ES-I3 (cell line): ENCODE measurements around the gene NADK2.

Experiments
- H3K36me3 ChIP-seq: 2 replicates; pipeline ENCODE4 v1.6.1; 2013; ENCODE audit warnings: mild to moderate bottlenecking, low read length, control low read depth, moderate library complexity; ENCODE audit not compliant: insufficient read depth
- H3K4me1 ChIP-seq: 2 replicates; pipeline ENCODE4 v1.6.1; 2013; ENCODE audit warnings: mild to moderate bottlenecking, control low read depth, low read length; ENCODE audit not compliant: insufficient read depth
- H3K9ac ChIP-seq: 2 replicates; pipeline ENCODE4 v1.6.1; 2013; ENCODE audit warnings: low read depth, mild to moderate bottlenecking, low read length, moderate library complexity
- H3K9me3 ChIP-seq: 2 replicates; pipeline ENCODE4 v1.6.1; 2013; ENCODE audit warnings: mild to moderate bottlenecking, low read length, moderate library complexity; ENCODE audit not compliant: control insufficient read depth, insufficient read depth

Gene NADK2

GRCh38 chr5:36174119-36174518 lies 67.6 kb downstream of the NADK2 start:
- Histone ChIP-seq H3K9ac (no peak overlapping the region), H3K9me3 (no peaks in the 10 kb centered on the region), H3K36me3 (peaks cover 17% of the 10 kb centered on the region), H3K4me1 (no peaks in the 10 kb centered on the region)

- Histone ChIP-seq H3K9me3 (no peaks in the 10 kb centered on the region), H3K36me3 (peaks cover 17% of the 10 kb centered on the region), H3K9ac (no peak overlapping the region), H3K4me1 (no peaks in the 10 kb centered on the region)
Observed at GRCh38 chr5:36173426-36173825, 68.3 kb downstream of the NADK2 start.

GRCh38 chr5:36172599-36172998 lies 69.1 kb downstream of the NADK2 start:
- Histone ChIP-seq H3K9me3 (no peaks in the 10 kb centered on the region), H3K9ac (no peak overlapping the region), H3K36me3 (peaks cover 13% of the 10 kb centered on the region), H3K4me1 (no peaks in the 10 kb centered on the region)

- H3K9ac ChIP-seq: no peak overlapping the region
- no peaks in the 10 kb centered on the region for H3K4me1 ChIP-seq
- no peaks in the 10 kb centered on the region for H3K9me3 ChIP-seq
- peaks cover 16% of the 10 kb centered on the region for H3K36me3 ChIP-seq
Observed at GRCh38 chr5:36170832-36171424, 70.8 kb downstream of the NADK2 start.

- Histone ChIP-seq H3K9me3 (no peaks in the 10 kb centered on the region), H3K4me1 (no peaks in the 10 kb centered on the region), H3K36me3 (peaks cover 11% of the 10 kb centered on the region), H3K9ac (no peak overlapping the region)
Observed at GRCh38 chr5:36168737-36169136, 73.0 kb downstream of the NADK2 start.

- Histone ChIP-seq H3K4me1 (no peaks in the 10 kb centered on the region; the same call in 1 of the 2 replicates), H3K9ac (no peak overlapping the region), H3K9me3 (no peaks in the 10 kb centered on the region), H3K36me3 (peaks cover 12% of the 10 kb centered on the region)
Observed at GRCh38 chr5:36164461-36164860, 77.3 kb downstream of the NADK2 start.

GRCh38 chr5:36162810-36163486 lies 78.8 kb downstream of the NADK2 start:
- Histone ChIP-seq H3K36me3 (peaks cover 16% of the 10 kb centered on the region), H3K9ac (no peak overlapping the region), H3K9me3 (no peaks in the 10 kb centered on the region), H3K4me1 (no peaks in the 10 kb centered on the region; the same call in 1 of the 2 replicates)

- Histone ChIP-seq H3K9ac (no peak overlapping the region), H3K9me3 (no peaks in the 10 kb centered on the region), H3K4me1 (no peaks in the 10 kb centered on the region; the same call in 1 of the 2 replicates), H3K36me3 (peaks cover 22% of the 10 kb centered on the region)
Observed at GRCh38 chr5:36161361-36161760, 80.4 kb downstream of the NADK2 start.

- Histone ChIP-seq H3K4me1 (no peaks in the 10 kb centered on the region; the same call in 1 of the 2 replicates), H3K36me3 (peaks cover 24% of the 10 kb centered on the region), H3K9me3 (no peaks in the 10 kb centered on the region), H3K9ac (no peak overlapping the region)
Observed at GRCh38 chr5:36160617-36161016, 81.1 kb downstream of the NADK2 start.

GRCh38 chr5:36158144-36158543 lies 83.6 kb downstream of the NADK2 start:
- no peak overlapping the region for H3K9ac ChIP-seq
- no peaks in the 10 kb centered on the region for H3K9me3 ChIP-seq
- no peaks in the 10 kb centered on the region; the same call in 1 of the 2 replicates for H3K4me1 ChIP-seq
- peaks cover 20% of the 10 kb centered on the region for H3K36me3 ChIP-seq

GRCh38 chr5:36156619-36157018 lies 85.1 kb downstream of the NADK2 start:
- no peaks in the 10 kb centered on the region for H3K4me1 ChIP-seq
- no peaks in the 10 kb centered on the region for H3K9me3 ChIP-seq
- no peak overlapping the region for H3K9ac ChIP-seq
- H3K36me3 ChIP-seq: peaks cover 20% of the 10 kb centered on the region

- H3K36me3 ChIP-seq: peaks cover 20% of the 10 kb centered on the region
- H3K9me3 ChIP-seq: no peaks in the 10 kb centered on the region
- H3K4me1 ChIP-seq: no peaks in the 10 kb centered on the region
Observed at GRCh38 chr5:36156121-36156601, 85.6 kb downstream of the NADK2 start.

GRCh38 chr5:36155291-36155690 lies 86.4 kb downstream of the NADK2 start:
- H3K4me1 ChIP-seq: 0 out of 2 replicates have a peak, but pooled peaks cover 3% of the 10 kb centered on the region
- no peak overlapping the region for H3K9ac ChIP-seq
- H3K9me3 ChIP-seq: no peaks in the 10 kb centered on the region
- peaks cover 20% of the 10 kb centered on the region for H3K36me3 ChIP-seq

More at GRCh38 chr5:36156121-36156601, 85.6 kb downstream of the NADK2 start:
- H3K9ac ChIP-seq: no peak overlapping the region

- peaks cover 14% of the 10 kb centered on the region for H3K36me3 ChIP-seq
- H3K9me3 ChIP-seq: no peaks in the 10 kb centered on the region
- 0 out of 2 replicates have a peak, but pooled peaks cover 3% of the 10 kb centered on the region for H3K4me1 ChIP-seq
- H3K9ac ChIP-seq: no peak overlapping the region
Observed at GRCh38 chr5:36153726-36154125, 88.0 kb downstream of the NADK2 start.

GRCh38 chr5:36153298-36153677 lies 88.4 kb downstream of the NADK2 start:
- no peak overlapping the region for H3K9ac ChIP-seq
- H3K36me3 ChIP-seq: peaks cover 14% of the 10 kb centered on the region
- no peaks in the 10 kb centered on the region for H3K9me3 ChIP-seq
- H3K4me1 ChIP-seq: 0 out of 2 replicates have a peak, but pooled peaks cover 3% of the 10 kb centered on the region
